ENCODE data around the gene UCK1. TPM values are rescaled to one million over a fixed set of nuclear protein-coding genes. Genes with fewer than 3 reads are reported as not detected.

The UCK1 gene
- total RNA-seq, result 10 to 100 TPM; 27.8 to 36.7 (median 29.4) TPM

GRCh38 chr9:131530920-131531832 lies at the start of gene UCK1:
Gene UCK1, minus strand, starts transcription at chr9:131531263. Its CDS starts 89 bp downstream, at chr9:131531174.
- DNase-seq (peak; percentile 75 to 96), ATAC-seq (ENCODE audit: low FRiP score in 2 of 2) (peak; percentile 93 to 99)
- no peaks in the 10 kb centered on the region for H3K27me3 ChIP-seq
- H3K27ac ChIP-seq, result peak within 1 kb of the TSS; percentile 76 to 87 (median 85)
- WGBS, 2 donors, result 28 to 74% methylated on average over 9 to 29 of the region's 103 CpGs
- peaks cover 8 to 36% (median 31%) of the 10 kb centered on the region in 4 donors for H3K36me3 ChIP-seq
- peak in 2 of 4 donors; percentile 64 to 87 for TF ChIP-seq POLR2A (IDR thresholded peaks at IDR 0.05)
- TF ChIP-seq POLR2AphosphoS5 (IDR thresholded peaks at IDR 0.05), result peak; percentile 61 to 69
- no peak for TF ChIP-seq EP300 (IDR thresholded peaks at IDR 0.05)
- peak in 1 of 6 experiments; percentile 28 for TF ChIP-seq CTCF (IDR thresholded peaks at IDR 0.05)
- H3K9me3 ChIP-seq, result no peaks in the 10 kb centered on the region
- peaks cover 12 to 20% (median 15%) of the 10 kb centered on the region in 4 donors for H3K4me1 ChIP-seq
- peak within 1 kb of the TSS; percentile 71 to 100 (median 94) for H3K4me3 ChIP-seq

GRCh38 chr9:131580358-131580757 lies 49.3 kb upstream of the UCK1 start:
- ATAC-seq (ENCODE audit: low FRiP score in 2 of 2) (no peak), DNase-seq (no peak)
- Histone ChIP-seq H3K9me3 (no peaks in the 10 kb centered on the region), H3K36me3 (peaks cover 26 to 100% (median 85%) of the 10 kb centered on the region in 4 donors), H3K4me3 (no peak overlapping the region), H3K27ac (no peak overlapping the region), H3K4me1 (peaks cover 5 to 23% (median 8%) of the 10 kb centered on the region in 4 donors), H3K27me3 (no peaks in the 10 kb centered on the region)
- WGBS, 2 donors, result 99% methylated on average over 8 to 9 of the region's 9 CpGs
- no peak for TF ChIP-seq POLR2AphosphoS5 (IDR thresholded peaks at IDR 0.05)
- TF ChIP-seq POLR2A (IDR thresholded peaks at IDR 0.05), result no peak
- TF ChIP-seq EP300 (IDR thresholded peaks at IDR 0.05), result no peak
- TF ChIP-seq CTCF (IDR thresholded peaks at IDR 0.05), result no peak

GRCh38 chr9:131579789-131580211 lies 48.7 kb upstream of the UCK1 start:
- 70 to 100% methylated on average over 2 to 5 of the region's 8 CpGs for WGBS, 2 donors
- DNase-seq, result peak in 1 of 2 donors; percentile 68
- TF ChIP-seq POLR2A (IDR thresholded peaks at IDR 0.05), result no peak
- no peak for TF ChIP-seq POLR2AphosphoS5 (IDR thresholded peaks at IDR 0.05)
- no peak for TF ChIP-seq EP300 (IDR thresholded peaks at IDR 0.05)
- no peak for TF ChIP-seq CTCF (IDR thresholded peaks at IDR 0.05)
- Histone ChIP-seq H3K36me3 (peaks cover 26 to 98% (median 87%) of the 10 kb centered on the region in 4 donors), H3K27me3 (no peaks in the 10 kb centered on the region), H3K27ac (no peak overlapping the region), H3K4me1 (peaks cover 1 to 18% (median 5%) of the 10 kb centered on the region in 4 donors), H3K4me3 (no peak overlapping the region), H3K9me3 (no peaks in the 10 kb centered on the region)
- ATAC-seq (ENCODE audit: low FRiP score in 2 of 2), result no peak

GRCh38 chr9:131578731-131579504 lies 47.9 kb upstream of the UCK1 start:
- H3K36me3 ChIP-seq, result peaks cover 22 to 96% (median 80%) of the 10 kb centered on the region in 4 donors
- no peak overlapping the region for H3K4me3 ChIP-seq
- ATAC-seq (ENCODE audit: low FRiP score in 2 of 2) (no peak), DNase-seq (peak in 1 of 2 donors; percentile 70)
- H3K9me3 ChIP-seq, result no peaks in the 10 kb centered on the region
- H3K27me3 ChIP-seq, result no peaks in the 10 kb centered on the region
- H3K27ac ChIP-seq, result peak overlapping the region in 1 of 4 donors; percentile 5
- H3K4me1 ChIP-seq, result peaks cover 0 to 9% (median 0%) of the 10 kb centered on the region in 4 donors
- TF ChIP-seq POLR2A (IDR thresholded peaks at IDR 0.05), result no peak
- no peak for TF ChIP-seq POLR2AphosphoS5 (IDR thresholded peaks at IDR 0.05)
- TF ChIP-seq CTCF (IDR thresholded peaks at IDR 0.05), result no peak
- no peak for TF ChIP-seq EP300 (IDR thresholded peaks at IDR 0.05)
- WGBS, 2 donors, result 70 to 72% methylated on average over 25 to 26 of the region's 26 CpGs
